HEK293T (cell line): ENCODE results near the gene SHISA6.

Experiments used
- BHLHE40 ChIP-seq: fragments of 450-650 bp; IDR thresholded peaks from 2 replicates; pipeline ENCODE4 v1.6.1; 2016; ENCODE audit warnings: mild to moderate bottlenecking, moderate library complexity, borderline replicate concordance
- ELF4 ChIP-seq: fragments of 450-650 bp; IDR thresholded peaks from 2 replicates; pipeline ENCODE4 v1.6.1; 2017; ENCODE audit warnings: antibody characterized with exemption
- SP1 ChIP-seq: fragments of 450-650 bp; IDR thresholded peaks from 2 replicates; pipeline ENCODE4 v1.6.1; 2017
- SUZ12 ChIP-seq: fragments of 450-650 bp; IDR thresholded peaks from 2 replicates; pipeline ENCODE4 v1.6.1; 2016; ENCODE audit warnings: mild to moderate bottlenecking

DNA sequence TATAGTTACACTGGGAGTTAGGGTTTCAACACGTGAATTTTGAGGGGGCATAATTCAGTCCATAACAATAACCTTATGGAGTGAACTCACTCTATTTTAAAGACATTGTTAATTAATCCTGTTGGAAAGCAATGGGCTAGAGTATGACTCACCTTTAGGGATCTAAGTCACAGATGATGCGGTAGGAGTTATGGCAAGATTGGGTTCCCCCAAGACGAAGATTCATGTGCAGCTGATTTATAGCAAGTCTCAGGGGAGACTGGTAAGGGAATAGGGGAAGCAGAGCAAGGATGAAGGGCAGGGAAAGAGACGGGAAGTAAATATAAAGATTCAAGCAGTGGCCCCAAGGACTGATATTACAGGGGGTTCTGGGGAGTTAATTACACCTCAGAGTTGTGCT is 197.7 kb downstream of the SHISA6 start:
- TF ChIP-seq ELF4 (no peak), SUZ12 (no peak), BHLHE40 (no peak), SP1 (no peak)
